DND-41 (cell line): Measurements from ENCODE around the gene TRAP1.

Experiments used
- ATAC-seq: fragments of 200-7000 bp; cut with Tn5 transposase; 3 replicates; pipeline ENCODE4 v1.9.1; 2021; ENCODE audit warnings: low read depth; ENCODE audit not compliant: insufficient read depth
- DNase-seq: peaks from one replicate; pipeline ENCODE4 v3.0.0-alpha.2; 2020
- H2AFZ ChIP-seq: 2 replicates; pipeline ENCODE4 v1.6.0; 2012; ENCODE audit warnings: low read depth, low read length
- H3K27ac ChIP-seq: 2 replicates; pipeline ENCODE4 v1.5.1; 2012; ENCODE audit warnings: low read length, inconsistent platforms
- H3K27me3 ChIP-seq: fragments of 200-600 bp; sonication (generic); 2 replicates; pipeline ENCODE4 v1.6.0; 2012; ENCODE audit warnings: low read length, mild to moderate bottlenecking, inconsistent platforms; ENCODE audit not compliant: insufficient read depth, poor library complexity
- H3K36me3 ChIP-seq: 2 replicates; pipeline ENCODE4 v1.5.1; 2012; ENCODE audit warnings: low read length, inconsistent platforms; ENCODE audit not compliant: insufficient read depth
- H3K4me1 ChIP-seq: 2 replicates; pipeline ENCODE4 v1.5.1; 2012; ENCODE audit warnings: mild to moderate bottlenecking, low read length; ENCODE audit not compliant: insufficient read depth
- H3K4me2 ChIP-seq: 2 replicates; pipeline ENCODE4 v1.6.0; 2012; ENCODE audit warnings: mild to moderate bottlenecking, moderate library complexity, low read length, inconsistent platforms; ENCODE audit not compliant: insufficient read depth
- H3K4me3 ChIP-seq, 2 experiments: fragments of 200-600 bp in 1 of 2; shearing (Covaris generic) in 1 of 2; 2 replicates each; pipeline ENCODE4 v1.5.1; 2012 to 2016; ENCODE audit warnings: inconsistent platforms in 2 of 2, low read length in 2 of 2, mild to moderate bottlenecking in 2 of 2, low read depth in 1 of 2, moderate library complexity in 1 of 2
- H3K79me2 ChIP-seq: 2 replicates; pipeline ENCODE4 v1.6.0; 2012; ENCODE audit warnings: low read length, inconsistent platforms; ENCODE audit not compliant: insufficient read depth
- H3K9ac ChIP-seq: 2 replicates; pipeline ENCODE4 v1.6.0; 2012; ENCODE audit warnings: low read depth, mild to moderate bottlenecking, inconsistent platforms, low read length, moderate library complexity
- H3K9me3 ChIP-seq: 2 replicates; pipeline ENCODE4 v1.5.1; 2012; ENCODE audit warnings: low read length, moderate library complexity, mild to moderate bottlenecking, inconsistent platforms; ENCODE audit not compliant: insufficient read depth, severe bottlenecking
- H4K20me1 ChIP-seq: 2 replicates; pipeline ENCODE4 v1.6.0; 2012; ENCODE audit warnings: low read length; ENCODE audit not compliant: insufficient read depth
- CTCF ChIP-seq: IDR thresholded peaks from 2 replicates; pipeline ENCODE4 v1.5.1; 2012; ENCODE audit warnings: borderline replicate concordance, low read length, moderate library complexity, mild to moderate bottlenecking; ENCODE audit not compliant: poor library complexity, severe bottlenecking; ENCODE audit errors: extremely low read depth
- EZH2 ChIP-seq: IDR thresholded peaks from 3 replicates; pipeline ENCODE4 v1.6.1; 2012; ENCODE audit warnings: borderline replicate concordance, low read depth, mild to moderate bottlenecking, moderate library complexity, low read length, inconsistent platforms; ENCODE audit not compliant: severe bottlenecking

The TRAP1 gene

GRCh38 chr16:3677994-3678393, 39.3 kb downstream of the TRAP1 start:
- H3K27ac ChIP-seq, result no peak overlapping the region
- no peak for ATAC-seq
- H3K9ac ChIP-seq, result no peak overlapping the region
- no peaks in the 10 kb centered on the region for H3K9me3 ChIP-seq
- TF ChIP-seq CTCF (no peak), EZH2 (no peak)
- H4K20me1 ChIP-seq, result peaks cover 12% of the 10 kb centered on the region
- H3K27me3 ChIP-seq, result no peaks in the 10 kb centered on the region
- H3K4me1 ChIP-seq, result no peaks in the 10 kb centered on the region
- H3K4me3 ChIP-seq, result no peak overlapping the region
- H3K36me3 ChIP-seq, result peaks cover 63% of the 10 kb centered on the region
- H3K79me2 ChIP-seq, result no peaks in the 10 kb centered on the region
- H3K4me2 ChIP-seq, result no peak overlapping the region
- no peak overlapping the region for H2AFZ ChIP-seq
- DNase-seq, result no peak

- Histone ChIP-seq H3K27me3 (no peaks in the 10 kb centered on the region), H3K4me2 (no peak overlapping the region), H3K27ac (no peak overlapping the region), H4K20me1 (peaks cover 6% of the 10 kb centered on the region), H2AFZ (no peak overlapping the region), H3K79me2 (no peaks in the 10 kb centered on the region), H3K4me3 (no peak overlapping the region), H3K9ac (no peak overlapping the region), H3K9me3 (no peaks in the 10 kb centered on the region), H3K36me3 (peaks cover 53% of the 10 kb centered on the region), H3K4me1 (no peaks in the 10 kb centered on the region)
- ATAC-seq (no peak), DNase-seq (no peak)
- TF ChIP-seq EZH2 (no peak), CTCF (no peak)
Observed at GRCh38 chr16:3675601-3676130, 41.7 kb downstream of the TRAP1 start.

- no peaks in the 10 kb centered on the region for H3K79me2 ChIP-seq
- H4K20me1 ChIP-seq, result peaks cover 2% of the 10 kb centered on the region
- H3K27ac ChIP-seq, result no peak overlapping the region
- 0 out of 3 replicates have a peak, but pooled peaks have one; percentile 14 for ATAC-seq
- H3K4me2 ChIP-seq, result no peak overlapping the region
- H3K27me3 ChIP-seq, result no peaks in the 10 kb centered on the region
- H2AFZ ChIP-seq, result no peak overlapping the region
- no peak for DNase-seq
- H3K9me3 ChIP-seq, result no peaks in the 10 kb centered on the region
- no peak overlapping the region for H3K9ac ChIP-seq
- H3K4me1 ChIP-seq, result no peaks in the 10 kb centered on the region
- TF ChIP-seq CTCF (peak; percentile 27), EZH2 (no peak)
- H3K36me3 ChIP-seq, result peaks cover 46% of the 10 kb centered on the region
- H3K4me3 ChIP-seq, result no peak overlapping the region
Observed at GRCh38 chr16:3674513-3675295, 42.6 kb downstream of the TRAP1 start.
